GM12878 (cell line): ENCODE measurements around the gene ERFL. TPM values are rescaled to one million over a fixed set of nuclear protein-coding genes. Genes with fewer than 3 reads are reported as not detected.

Experiments used
- ATAC-seq: fragments of 200-7000 bp; cut with Tn5 transposase; 3 replicates; pipeline ENCODE4 v1.9.1; 2020; ENCODE audit warnings: mild to moderate bottlenecking, moderate library complexity
- BruUV-seq: library from RNA; stranded (reverse); fragments of 400-500 nt; replicated peaks from 2 replicates; lab custom pipeline; 2021; lab: Mats Ljungman, UMichigan
- CTCF ChIA-PET: fragments of 300-600 bp; sonication (Branson Sonifier 250); formaldehyde crosslinking; extraction: SDS; loops from one replicate; lab custom pipeline; 2021; ENCODE audit warnings: inconsistent platforms; lab: Yijun Ruan, JAX
- POLR2A ChIA-PET: fragments of 350-600 bp; formaldehyde crosslinking; extraction: SDS; loops from one replicate; lab custom pipeline; 2021; ENCODE audit warnings: inconsistent platforms; lab: Charles Lee
- RAD21 ChIA-PET: fragments of 300-600 bp; sonication (Branson Sonifier 250); formaldehyde crosslinking; loops from one replicate; lab custom pipeline; 2023; ENCODE audit warnings: antibody characterized with exemption; ENCODE audit not compliant: unreplicated experiment; lab: Charles Lee
- SMC1A ChIA-PET: fragments of 300-600 bp; sonication (Branson Sonifier 250); formaldehyde crosslinking; loops from one replicate; lab custom pipeline; 2023; ENCODE audit not compliant: unreplicated experiment, uncharacterized antibody; lab: Charles Lee
- DNase-seq: peaks from one replicate; pipeline ENCODE4 v3.0.0-alpha.2; 2011; ENCODE audit warnings: low read depth, low spot score
- FAIRE-seq: peaks from 3 replicates; lab custom pipeline; 2011; peaks lifted over from hg19 to GRCh38; lab: Jason Lieb, UNC
- H2AFZ ChIP-seq: 2 replicates; pipeline ENCODE4 v1.6.0; 2011; ENCODE audit warnings: low read depth, low read length, control low read depth; ENCODE audit not compliant: control insufficient read depth
- H3K27ac ChIP-seq: 2 replicates; pipeline ENCODE4 v1.5.1; 2011; ENCODE audit warnings: control low read depth; ENCODE audit not compliant: control insufficient read depth, insufficient read depth
- H3K27me3 ChIP-seq, 2 experiments: replicated peaks in 1 of 2; 2 replicates each; pipeline versions ENCODE4 v1.6.0 to v1.6.1; 2011; ENCODE audit warnings: low read length in 1 of 2; ENCODE audit not compliant: control insufficient read depth in 2 of 2, insufficient read depth in 2 of 2
- H3K36me3 ChIP-seq, 2 experiments: 2 replicates each; pipeline ENCODE4 v1.5.1; 2011; ENCODE audit warnings: low read length in 1 of 2; ENCODE audit not compliant: control insufficient read depth in 2 of 2, insufficient read depth in 2 of 2
- H3K4me1 ChIP-seq: 2 replicates; pipeline ENCODE4 v1.6.1; 2011; ENCODE audit warnings: mild to moderate bottlenecking, low read length, moderate library complexity, mixed read lengths; ENCODE audit not compliant: control insufficient read depth, insufficient read depth
- H3K4me2 ChIP-seq: 2 replicates; pipeline ENCODE4 v1.6.0; 2011; ENCODE audit warnings: control low read depth; ENCODE audit not compliant: control insufficient read depth, insufficient read depth
- H3K4me3 ChIP-seq: fragments of 200-600 bp; sonication (generic); 2 replicates; pipeline ENCODE4 v1.5.1; 2016
- H3K79me2 ChIP-seq: 2 replicates; pipeline ENCODE4 v1.6.0; 2011; ENCODE audit warnings: low read length; ENCODE audit not compliant: control insufficient read depth, insufficient read depth
- H3K9ac ChIP-seq: 2 replicates; pipeline ENCODE4 v1.8.0; 2011; ENCODE audit warnings: low read length, control low read depth, mixed read lengths; ENCODE audit not compliant: control insufficient read depth, insufficient read depth
- H3K9me3 ChIP-seq: replicated peaks from 3 replicates; pipeline ENCODE4 v1.5.1; 2011; ENCODE audit warnings: mild to moderate bottlenecking, low read length; ENCODE audit not compliant: control insufficient read depth, insufficient read depth
- H4K20me1 ChIP-seq: 2 replicates; pipeline ENCODE4 v1.6.0; 2011; ENCODE audit not compliant: control insufficient read depth, insufficient read depth
- CEBPB ChIP-seq, 2 experiments: fragments of 150-350 bp in 1 of 2; IDR thresholded peaks; 2 replicates each; pipeline ENCODE4 v1.6.1; 2012 to 2014; ENCODE audit warnings: low read depth in 2 of 2, low read length in 2 of 2, borderline replicate concordance in 1 of 2, inconsistent platforms in 1 of 2
- KLF5 ChIP-seq: fragments of 450-650 bp; IDR thresholded peaks from 2 replicates; pipeline ENCODE4 v1.6.1; 2014; ENCODE audit warnings: mild to moderate bottlenecking; ENCODE audit not compliant: partially characterized antibody
- LARP7 ChIP-seq: fragments of 450-650 bp; IDR thresholded peaks from 2 replicates; pipeline ENCODE4 v1.6.1; 2017; ENCODE audit warnings: mild to moderate bottlenecking
- MEF2B ChIP-seq: fragments of 450-650 bp; IDR thresholded peaks from 2 replicates; pipeline ENCODE4 v1.6.1; 2018; ENCODE audit warnings: mild to moderate bottlenecking, moderate library complexity; ENCODE audit not compliant: partially characterized antibody, poor library complexity, severe bottlenecking
- MYC ChIP-seq: IDR thresholded peaks from 2 replicates; pipeline ENCODE4 v1.6.1; 2011; ENCODE audit warnings: mild to moderate bottlenecking, low read length, moderate library complexity, inconsistent platforms; ENCODE audit not compliant: insufficient read depth, insufficient replicate concordance, insufficient read length, severe bottlenecking
- PAX5 ChIP-seq: IDR thresholded peaks from 2 replicates; pipeline ENCODE4 v1.6.1; 2011; ENCODE audit warnings: low read depth, low read length, borderline replicate concordance
- POLR2AphosphoS2 ChIP-seq: IDR thresholded peaks from 2 replicates; pipeline ENCODE4 v1.6.1; 2011; ENCODE audit warnings: low read depth, mild to moderate bottlenecking, low read length, improper control_type of control experiment, moderate library complexity
- PRDM15 ChIP-seq: fragments of 450-650 bp; formaldehyde crosslinking; IDR thresholded peaks from 2 replicates; pipeline ENCODE4 v1.4.0; 2020; ENCODE audit warnings: mild to moderate bottlenecking, moderate library complexity
- RAD21 ChIP-seq: IDR thresholded peaks from 2 replicates; pipeline ENCODE4 v1.6.1; 2011; ENCODE audit warnings: mild to moderate bottlenecking, low read depth, low read length, moderate library complexity; ENCODE audit not compliant: insufficient read depth
- ZBTB11 ChIP-seq: fragments of 450-650 bp; formaldehyde crosslinking; IDR thresholded peaks from 2 replicates; pipeline ENCODE4 v1.5.0; 2022; ENCODE audit warnings: mild to moderate bottlenecking, missing genetic modification characterization
- WGBS: methylation state at CpG from one replicate; pipeline ENCODE4 v1.1.6; 2016; ENCODE audit warnings: low lambda C conversion rate; ENCODE audit not compliant: insufficient replicate concordance, insufficient coverage; ENCODE audit errors: missing lambda C conversion rate; 5-methylcytosine and 5-hydroxymethylcytosine counted together
- in situ Hi-C: fragments of 300-500 bp; cut with MboI; formaldehyde crosslinking; loops from 9 replicates; pipeline ENCODE4 v1.14.3; 2018; ENCODE audit warnings: mixed read lengths
- intact Hi-C: fragments of 100-400 bp; cut with micrococcal nuclease; formaldehyde crosslinking; loops from one replicate; pipeline ENCODE4 v1.14.2; 2022; ENCODE audit not compliant: unreplicated experiment
- polyA plus RNA-seq, 11 experiments: library from polyadenylated mRNA; depleted of rRNA in 4 of 11; unstranded in 6 of 11; stranded (reverse) in 5 of 11; fragments of >200 nt; fragmentation: Nextera tagmentation in 4 of 11; fragmentation: Illumina TruSeq in 1 of 11; extraction: Ambion mirVana in 4 of 11; extraction: Trizol in 1 of 11; gene quantifications; 1 replicate in 1 of 11; 2 replicates in 10 of 11; pipeline versions ENCODE4 v1.2.1 to v1.2.3, GENCODE V29; 2011 to 2016; ENCODE audit warnings: inconsistent platforms in 2 of 11, missing spikeins in 2 of 11, low read depth in 1 of 11
- total RNA-seq, 4 experiments: library from RNA; depleted of rRNA in 3 of 4; stranded (reverse); fragments of >200 nt in 3 of 4; fragmentation: Illumina TruSeq in 1 of 4; extraction: Trizol in 1 of 4; gene quantifications; 2 replicates each; pipeline versions ENCODE4 v1.2.1 to v1.2.3, GENCODE V29; 2013 to 2021

Gene ERFL
- total and polyA plus RNA-seq, 10 of the 15 experiments (the other 5 are each of a cell fraction or from before 2014, with no cell fraction given), result 0.04 to 0.10 (median 0.05) TPM; not detected in 7

DNA sequence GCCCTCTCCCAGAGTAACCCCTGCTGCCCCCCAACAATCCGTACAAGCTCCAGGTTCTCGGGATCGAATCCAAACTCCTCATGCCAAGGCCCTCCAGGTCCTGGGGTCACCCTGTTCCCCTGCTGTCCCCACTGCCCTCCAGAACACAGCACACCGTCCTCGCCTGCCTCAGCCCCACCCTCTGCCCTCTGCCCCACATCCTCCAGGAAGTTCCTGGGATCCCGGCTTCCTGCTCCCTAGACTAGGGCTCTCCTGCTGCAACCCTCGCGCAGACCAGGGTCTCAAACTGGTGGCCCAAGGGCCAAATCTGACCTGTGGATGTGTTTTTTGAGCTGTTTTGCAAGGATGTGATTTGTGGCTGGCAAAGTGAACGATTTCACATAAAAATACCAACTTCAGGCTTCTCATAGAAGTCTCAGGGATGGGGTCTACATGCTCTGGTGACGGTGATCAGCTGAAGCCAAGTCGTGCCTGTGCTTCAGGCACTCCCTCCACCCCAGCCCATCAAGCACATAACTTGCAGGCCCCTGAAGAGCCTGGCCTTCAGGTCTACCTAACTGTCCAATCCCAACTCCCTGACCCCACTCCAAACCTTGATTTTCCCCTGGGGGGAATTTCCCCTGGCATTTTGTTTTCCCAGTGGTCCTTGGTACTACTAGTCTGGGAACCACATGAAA lies 29.1 kb upstream of the ERFL start (continued):
- TF ChIP-seq MYC (no peak), MEF2B (no peak), ZBTB11 (CRISPR knock-in tag) (no peak)

DNA sequence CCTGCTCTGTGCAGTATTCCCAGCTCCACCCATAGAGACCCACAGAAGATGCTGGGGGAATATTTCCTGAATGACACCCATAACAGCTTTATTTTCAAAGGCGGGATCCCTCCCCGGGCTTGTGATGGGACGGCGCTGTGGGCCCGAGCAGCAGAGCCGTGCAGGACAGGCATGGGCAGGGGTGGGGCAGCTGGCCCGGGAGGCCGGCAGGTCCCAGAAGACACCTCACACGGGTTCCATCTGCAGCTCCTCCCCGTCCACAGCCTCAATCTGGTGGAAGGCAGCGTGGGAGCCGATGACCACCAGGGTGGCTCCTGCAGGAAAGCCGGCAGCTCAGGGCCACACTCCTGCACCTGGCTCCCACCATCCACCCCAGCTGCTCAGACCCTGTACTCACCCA lies 28.4 kb upstream of the ERFL start:
- intact Hi-C loops, result loop anchor here (5.0 kb wide), 1 partner anchor 164 kb away; no protein-coding TSS in a partner anchor
- Histone ChIP-seq H3K4me2 (no peak overlapping the region), H3K9me3 (no peaks in the 10 kb centered on the region), H3K79me2 (no peaks in the 10 kb centered on the region), H4K20me1 (no peaks in the 10 kb centered on the region), H3K36me3 (no peaks in the 10 kb centered on the region), H3K27me3 (no peaks in the 10 kb centered on the region), H3K4me1 (peaks cover 12% of the 10 kb centered on the region), H3K27ac (no peak overlapping the region), H3K4me3 (no peak overlapping the region), H3K9ac (no peak overlapping the region), H2AFZ (no peak overlapping the region)
- no peak for FAIRE-seq
- POLR2A ChIA-PET, result interaction anchor here (2.9 kb wide), 1 partner anchor 96 kb away, joined by 20 read pairs; the partner anchor contains the start of gene RPS19
- in situ Hi-C loops, result no loop called here
- BruUV-seq, result no TSS peak
- WGBS, result 86% methylated on average over 13 of the region's 13 CpGs
- CTCF ChIA-PET, result interaction anchor here (0.9 to 4.8 kb wide), 9 partner anchors 12 to 163 kb away, joined by 3 to 51 read pairs (median 6); partner anchors contain the start of genes CEACAM3 and RPS19
- no peak for ATAC-seq
- RAD21 ChIA-PET, result interaction anchor here (1.8 kb wide), 1 partner anchor 11 kb away, joined by 9 read pairs; no protein-coding TSS in a partner anchor
- SMC1A ChIA-PET, result interaction anchor here (0.9 to 1.6 kb wide), 4 partner anchors 12 to 162 kb away, joined by 3 to 4 read pairs (median 4); no protein-coding TSS in a partner anchor
- TF ChIP-seq POLR2AphosphoS2, result no peak
- no peak for TF ChIP-seq RAD21
- no peak for TF ChIP-seq KLF5
- no peak for TF ChIP-seq PRDM15 (CRISPR knock-in tag)
- TF ChIP-seq LARP7, result no peak
- no peak for TF ChIP-seq CEBPB (IDR thresholded peaks at IDR 0.05; ENCODE audit: borderline replicate concordance in 1 of 2, low read depth in 2 of 2, low read length in 2 of 2)
- TF ChIP-seq PAX5, result no peak
- no peak for DNase-seq
